Brain microvascular endothelial cell (primary cell): ENCODE measurements around the gene CDC37L1.

Experiments
- DNase-seq: peaks from one replicate; pipeline ENCODE4 v3.0.0-alpha.2; 2020
- H3K27ac ChIP-seq: fragments of 250-450 bp; sonication (Bioruptor Pico); 2 replicates; pipeline ENCODE4 v1.5.1; 2020; ENCODE audit warnings: mild to moderate bottlenecking, moderate library complexity
- H3K27me3 ChIP-seq: fragments of 250-450 bp; sonication (Bioruptor Pico); replicated peaks from 2 replicates; pipeline ENCODE4 v1.5.1; 2020; ENCODE audit warnings: mild to moderate bottlenecking
- H3K36me3 ChIP-seq: fragments of 250-450 bp; sonication (Bioruptor Pico); replicated peaks from 2 replicates; pipeline ENCODE4 v1.5.1; 2020; ENCODE audit warnings: mild to moderate bottlenecking
- H3K4me3 ChIP-seq: 2 replicates; pipeline ENCODE4 v1.5.1; 2011; ENCODE audit warnings: low read depth, mild to moderate bottlenecking, control low read depth, low read length, moderate library complexity
- CTCF ChIP-seq: IDR thresholded peaks from 2 replicates; pipeline ENCODE4 v1.5.1; 2011; ENCODE audit warnings: low read depth, mild to moderate bottlenecking, moderate library complexity, low read length, control low read depth, inconsistent platforms; ENCODE audit errors: missing control alignments
- in situ Hi-C: cut with HindIII; loops from 2 replicates; pipeline ENCODE4 v1.10.0; 2017; ENCODE audit warnings: low sequenced_read_pairs, low pct_ligation_motif_present

CDC37L1 gene

GRCh38 chr9:4755026-4755609 lies 75.7 kb downstream of the CDC37L1 start:
- Histone ChIP-seq H3K36me3 (no peaks in the 10 kb centered on the region), H3K27ac (no peak overlapping the region), H3K27me3 (no peaks in the 10 kb centered on the region), H3K4me3 (no peak overlapping the region)
- in situ Hi-C loops, result no loop called here
- TF ChIP-seq CTCF, result no peak
- no peak for DNase-seq

GRCh38 chr9:4756420-4756819 lies 77.1 kb downstream of the CDC37L1 start:
- Histone ChIP-seq H3K36me3 (no peaks in the 10 kb centered on the region), H3K27me3 (no peaks in the 10 kb centered on the region), H3K4me3 (no peak overlapping the region), H3K27ac (no peak overlapping the region)
- no peak for DNase-seq
- no peak for TF ChIP-seq CTCF
- in situ Hi-C loops, result no loop called here
